A549 (cell line): ENCODE measurements around the gene UGT1A9. TPM values are rescaled to one million over a fixed set of nuclear protein-coding genes. Genes with fewer than 3 reads are reported as not detected.

Experiments used
- ATAC-seq, 2 experiments: fragments of 200-7000 bp in 1 of 2; fragments of >200 bp in 1 of 2; cut with Nextera tagmentation in 1 of 2; cut with Tn5 transposase in 1 of 2; 3 replicates each; pipeline versions ENCODE4 v1.8.0 to v1.9.1; 2018 to 2020; ENCODE audit warnings: mild to moderate bottlenecking in 1 of 2, moderate library complexity in 1 of 2
- CTCF ChIA-PET: fragments of 300-600 bp; sonication (Branson Sonifier 250); formaldehyde crosslinking; extraction: SDS; loops from one replicate; lab custom pipeline; 2021; ENCODE audit warnings: antibody characterized with exemption, inconsistent platforms; lab: Yijun Ruan, JAX
- POLR2A ChIA-PET: fragments of 350-600 bp; formaldehyde crosslinking; extraction: SDS; loops from one replicate; lab custom pipeline; 2021; ENCODE audit warnings: antibody characterized with exemption, inconsistent platforms; lab: Yijun Ruan, JAX
- DNase-seq, 2 experiments: peaks; one replicate each; pipeline versions ENCODE4 v3.0.0 to v3.0.0-alpha.2; 2011 to 2016; ENCODE audit warnings: low read depth in 1 of 2, low spot score in 1 of 2
- FAIRE-seq: peaks from 2 replicates; lab custom pipeline; 2011; peaks lifted over from hg19 to GRCh38; lab: Jason Lieb, UNC
- H3K27ac ChIP-seq, 2 experiments: fragments of >200 bp; sonication (Bioruptor Twin); formaldehyde crosslinking; 3 replicates each; pipeline ENCODE4 v1.5.1; 2016 to 2017
- H3K4me1 ChIP-seq: fragments of >200 bp; sonication (Bioruptor Twin); formaldehyde crosslinking; 3 replicates; pipeline ENCODE4 v1.6.1; 2016
- H3K4me2 ChIP-seq: fragments of >200 bp; sonication (Bioruptor Twin); formaldehyde crosslinking; 3 replicates; pipeline ENCODE4 v1.6.1; 2016
- H3K4me3 ChIP-seq: fragments of >200 bp; sonication (Bioruptor Twin); formaldehyde crosslinking; 3 replicates; pipeline ENCODE4 v1.5.1; 2016
- H3K9me3 ChIP-seq: fragments of >200 bp; sonication (Bioruptor Twin); formaldehyde crosslinking; 3 replicates; pipeline ENCODE4 v1.6.1; 2016
- BHLHE40 ChIP-seq: IDR thresholded peaks from 2 replicates; pipeline ENCODE4 v1.6.1; 2012; ENCODE audit warnings: low read depth, low read length, inconsistent platforms
- CBX8 ChIP-seq: fragments of 200-600 bp; sonication (generic); IDR thresholded peaks from 2 replicates; pipeline ENCODE4 v1.6.1; 2016
- CHD2 ChIP-seq: fragments of 150-350 bp; IDR thresholded peaks from 2 replicates; pipeline ENCODE4 v1.6.1; 2014; ENCODE audit warnings: low read length; ENCODE audit not compliant: partially characterized antibody
- EHF ChIP-seq: fragments of 250-450 bp; sonication (Bioruptor Pico); IDR thresholded peaks from 2 replicates; pipeline ENCODE4 v1.5.0; 2020; ENCODE audit warnings: mild to moderate bottlenecking
- EHMT2 ChIP-seq: fragments of 200-600 bp; sonication (generic); IDR thresholded peaks from 2 replicates; pipeline ENCODE4 v1.6.1; 2016; ENCODE audit warnings: antibody characterized with exemption, low read depth, mild to moderate bottlenecking, moderate library complexity
- FOSL2 ChIP-seq, 2 experiments: fragments of 450-650 bp in 1 of 2; fragments of >200 bp in 1 of 2; sonication (Bioruptor Twin) in 1 of 2; formaldehyde crosslinking; IDR thresholded peaks; 2 replicates each; pipeline versions ENCODE4 v1.5.0 to v1.6.1; 2016 to 2020; ENCODE audit warnings: mild to moderate bottlenecking in 1 of 2, moderate library complexity in 1 of 2
- GATA3 ChIP-seq: IDR thresholded peaks from 2 replicates; pipeline ENCODE4 v1.6.1; 2012; ENCODE audit warnings: borderline replicate concordance
- HDAC2 ChIP-seq: fragments of 200-600 bp; sonication (generic); IDR thresholded peaks from 2 replicates; pipeline ENCODE4 v1.6.1; 2016
- HOXB13 ChIP-seq: fragments of 250-450 bp; sonication (Bioruptor Pico); IDR thresholded peaks from 2 replicates; pipeline ENCODE4 v1.5.0; 2020; ENCODE audit warnings: low read depth, mild to moderate bottlenecking, moderate library complexity
- HOXB5 ChIP-seq: fragments of 250-450 bp; sonication (Bioruptor Pico); IDR thresholded peaks from 2 replicates; pipeline ENCODE4 v1.5.0; 2020; ENCODE audit warnings: mild to moderate bottlenecking, moderate library complexity
- JUN ChIP-seq, 2 experiments: fragments of >200 bp; sonication (Bioruptor Twin); formaldehyde crosslinking; IDR thresholded peaks; 2 replicates in 1 of 2; 3 replicates in 1 of 2; pipeline ENCODE4 v1.6.1; 2016 to 2017
- MAFK ChIP-seq: fragments of 450-650 bp; IDR thresholded peaks from 2 replicates; pipeline ENCODE4 v1.6.1; 2014; ENCODE audit not compliant: partially characterized antibody
- MAZ ChIP-seq: fragments of 150-350 bp; IDR thresholded peaks from 2 replicates; pipeline ENCODE4 v1.6.1; 2014; ENCODE audit warnings: antibody characterized with exemption, low read depth, low read length, borderline replicate concordance
- PHF8 ChIP-seq: fragments of 200-600 bp; sonication (generic); IDR thresholded peaks from 2 replicates; pipeline ENCODE4 v1.6.1; 2016; ENCODE audit warnings: low read depth, mild to moderate bottlenecking, antibody characterized with exemption, moderate library complexity, borderline replicate concordance
- RCOR1 ChIP-seq: fragments of 150-350 bp; IDR thresholded peaks from 2 replicates; pipeline ENCODE4 v1.6.1; 2014; ENCODE audit warnings: antibody characterized with exemption, low read length, low read depth
- RFX5 ChIP-seq: fragments of 450-650 bp; IDR thresholded peaks from 2 replicates; pipeline ENCODE4 v1.7.1; 2014; ENCODE audit warnings: antibody characterized with exemption, mild to moderate bottlenecking, moderate library complexity
- SMC3 ChIP-seq: fragments of >200 bp; sonication (Bioruptor Twin); formaldehyde crosslinking; IDR thresholded peaks from 3 replicates; pipeline ENCODE4 v1.6.1; 2018; ENCODE audit warnings: inconsistent platforms
- SREBF2 ChIP-seq: fragments of 450-650 bp; IDR thresholded peaks from 2 replicates; pipeline ENCODE4 v1.6.1; 2014; ENCODE audit warnings: mild to moderate bottlenecking, moderate library complexity
- TP53 ChIP-seq: fragments of 250-450 bp; sonication (Bioruptor Pico); IDR thresholded peaks from 2 replicates; pipeline ENCODE4 v1.5.0; 2021; ENCODE audit warnings: mild to moderate bottlenecking, moderate library complexity
- ZSCAN20 ChIP-seq: fragments of 250-450 bp; sonication (Bioruptor Pico); IDR thresholded peaks from 2 replicates; pipeline ENCODE4 v1.8.0; 2022; ENCODE audit warnings: mild to moderate bottlenecking, moderate library complexity
- WGBS: methylation state at CpG from one replicate; pipeline ENCODE4 v1.1.6; 2017; ENCODE audit errors: missing lambda C conversion rate; 5-methylcytosine and 5-hydroxymethylcytosine counted together
- polyA plus RNA-seq, 4 experiments: library from polyadenylated mRNA; depleted of rRNA in 3 of 4; stranded (reverse); fragments of >200 nt; fragmentation: RNase III in 1 of 4; extraction: RNeasy Plus Mini Kit Qiagen cat#74134 plus additional on column Dnase treatment in 1 of 4; gene quantifications; 2 replicates in 3 of 4; 3 replicates in 1 of 4; pipeline ENCODE4 v1.2.3, GENCODE V29; 2011 to 2017
- TF ChIP-seq, protein P1 (sequence below): fragments of 150-350 bp; IDR thresholded peaks from 2 replicates; pipeline ENCODE4 v1.6.1; 2014; ENCODE audit warnings: low read depth, mild to moderate bottlenecking, low read length
- TF ChIP-seq, protein P2 (sequence below): fragments of 200-600 bp; sonication (generic); IDR thresholded peaks from 2 replicates; pipeline ENCODE4 v1.6.1; 2016; ENCODE audit warnings: antibody characterized with exemption, mild to moderate bottlenecking, moderate library complexity
- TF ChIP-seq, protein P3 (sequence below): fragments of 250-450 bp; sonication (Bioruptor Pico); IDR thresholded peaks from 2 replicates; pipeline ENCODE4 v1.5.0; 2020; ENCODE audit warnings: low read depth, mild to moderate bottlenecking, moderate library complexity
- TF ChIP-seq, protein P4 (sequence below): fragments of 250-450 bp; sonication (Bioruptor Pico); IDR thresholded peaks from 2 replicates; pipeline ENCODE4 v1.5.0; 2021; ENCODE audit warnings: mild to moderate bottlenecking, moderate library complexity, borderline replicate concordance
- TF ChIP-seq, protein P5 (sequence below): IDR thresholded peaks from 2 replicates; pipeline ENCODE4 v1.6.1; 2012; ENCODE audit warnings: low read depth, borderline replicate concordance

Gene UGT1A9
- polyA plus RNA-seq, 2 of the 4 experiments (the other 2 are of a cell fraction): 11.0 to 13.1 TPM

DNA sequence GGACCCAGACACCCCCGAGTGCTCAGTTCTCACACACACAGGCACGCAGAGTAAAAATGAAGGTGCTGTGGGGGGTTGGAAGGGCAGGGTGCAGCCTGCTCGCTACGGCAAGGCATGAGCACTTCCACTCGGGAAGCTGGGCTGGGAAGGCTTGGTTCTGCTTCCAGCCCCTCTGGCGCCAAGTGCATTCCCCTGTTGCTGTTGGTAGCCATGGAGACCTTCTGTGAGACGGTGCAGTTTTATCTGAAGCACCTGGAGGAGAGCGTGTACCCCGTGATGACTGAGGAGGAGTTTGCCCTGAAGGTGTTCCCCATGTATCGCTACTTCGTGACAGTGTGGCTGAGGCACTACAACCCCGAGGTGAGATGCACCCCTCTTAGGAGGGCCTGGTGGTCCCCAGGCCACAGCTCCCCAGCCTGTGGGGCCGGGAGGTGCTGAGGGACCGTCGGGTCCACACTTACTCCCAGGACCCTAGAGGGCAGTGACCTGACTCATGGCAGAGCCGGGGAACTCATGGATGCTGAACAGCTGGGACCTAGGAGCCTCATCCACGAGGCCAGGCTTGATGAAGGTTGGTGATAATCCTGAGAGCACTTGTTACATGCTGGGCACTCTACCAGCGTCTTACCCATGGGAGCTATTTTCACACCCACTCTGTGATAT lies 121.9 kb downstream of the UGT1A9 start:
- Histone ChIP-seq H3K27ac (peak overlapping the region in 1 of 2 experiments; percentile 13; a peak in 2 of 6 replicates), H3K4me1 (no peaks in the 10 kb centered on the region), H3K4me3 (no peak overlapping the region), H3K9me3 (no peaks in the 10 kb centered on the region), H3K4me2 (no peak overlapping the region)
- 83% methylated on average over 13 of the region's 18 CpGs for WGBS
- ATAC-seq (no peak), DNase-seq (no peak), FAIRE-seq (no peak)
- ChIA-PET POLR2A (no interaction called here), CTCF (interaction anchor here (0.5 to 1.6 kb wide), 3 partner anchors 23 to 44 kb away, joined by 3 read pairs; no protein-coding TSS in a partner anchor)
- TF ChIP-seq CBX8: no peak
- no peak for TF ChIP-seq SREBF2
- no peak for TF ChIP-seq MAZ
- TF ChIP-seq, protein P1, sequence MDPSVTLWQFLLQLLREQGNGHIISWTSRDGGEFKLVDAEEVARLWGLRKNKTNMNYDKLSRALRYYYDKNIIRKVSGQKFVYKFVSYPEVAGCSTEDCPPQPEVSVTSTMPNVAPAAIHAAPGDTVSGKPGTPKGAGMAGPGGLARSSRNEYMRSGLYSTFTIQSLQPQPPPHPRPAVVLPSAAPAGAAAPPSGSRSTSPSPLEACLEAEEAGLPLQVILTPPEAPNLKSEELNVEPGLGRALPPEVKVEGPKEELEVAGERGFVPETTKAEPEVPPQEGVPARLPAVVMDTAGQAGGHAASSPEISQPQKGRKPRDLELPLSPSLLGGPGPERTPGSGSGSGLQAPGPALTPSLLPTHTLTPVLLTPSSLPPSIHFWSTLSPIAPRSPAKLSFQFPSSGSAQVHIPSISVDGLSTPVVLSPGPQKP: no peak
- no peak for TF ChIP-seq FOSL2 (IDR thresholded peaks at IDR 0.05)
- TF ChIP-seq FOSL2 (CRISPR knock-in tag; IDR thresholded peaks at IDR 0.05): no peak
- TF ChIP-seq, protein P2, sequence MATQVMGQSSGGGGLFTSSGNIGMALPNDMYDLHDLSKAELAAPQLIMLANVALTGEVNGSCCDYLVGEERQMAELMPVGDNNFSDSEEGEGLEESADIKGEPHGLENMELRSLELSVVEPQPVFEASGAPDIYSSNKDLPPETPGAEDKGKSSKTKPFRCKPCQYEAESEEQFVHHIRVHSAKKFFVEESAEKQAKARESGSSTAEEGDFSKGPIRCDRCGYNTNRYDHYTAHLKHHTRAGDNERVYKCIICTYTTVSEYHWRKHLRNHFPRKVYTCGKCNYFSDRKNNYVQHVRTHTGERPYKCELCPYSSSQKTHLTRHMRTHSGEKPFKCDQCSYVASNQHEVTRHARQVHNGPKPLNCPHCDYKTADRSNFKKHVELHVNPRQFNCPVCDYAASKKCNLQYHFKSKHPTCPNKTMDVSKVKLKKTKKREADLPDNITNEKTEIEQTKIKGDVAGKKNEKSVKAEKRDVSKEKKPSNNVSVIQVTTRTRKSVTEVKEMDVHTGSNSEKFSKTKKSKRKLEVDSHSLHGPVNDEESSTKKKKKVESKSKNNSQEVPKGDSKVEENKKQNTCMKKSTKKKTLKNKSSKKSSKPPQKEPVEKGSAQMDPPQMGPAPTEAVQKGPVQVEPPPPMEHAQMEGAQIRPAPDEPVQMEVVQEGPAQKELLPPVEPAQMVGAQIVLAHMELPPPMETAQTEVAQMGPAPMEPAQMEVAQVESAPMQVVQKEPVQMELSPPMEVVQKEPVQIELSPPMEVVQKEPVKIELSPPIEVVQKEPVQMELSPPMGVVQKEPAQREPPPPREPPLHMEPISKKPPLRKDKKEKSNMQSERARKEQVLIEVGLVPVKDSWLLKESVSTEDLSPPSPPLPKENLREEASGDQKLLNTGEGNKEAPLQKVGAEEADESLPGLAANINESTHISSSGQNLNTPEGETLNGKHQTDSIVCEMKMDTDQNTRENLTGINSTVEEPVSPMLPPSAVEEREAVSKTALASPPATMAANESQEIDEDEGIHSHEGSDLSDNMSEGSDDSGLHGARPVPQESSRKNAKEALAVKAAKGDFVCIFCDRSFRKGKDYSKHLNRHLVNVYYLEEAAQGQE: no peak
- no peak for TF ChIP-seq CHD2
- no peak for TF ChIP-seq PHF8
- TF ChIP-seq, protein P3, sequence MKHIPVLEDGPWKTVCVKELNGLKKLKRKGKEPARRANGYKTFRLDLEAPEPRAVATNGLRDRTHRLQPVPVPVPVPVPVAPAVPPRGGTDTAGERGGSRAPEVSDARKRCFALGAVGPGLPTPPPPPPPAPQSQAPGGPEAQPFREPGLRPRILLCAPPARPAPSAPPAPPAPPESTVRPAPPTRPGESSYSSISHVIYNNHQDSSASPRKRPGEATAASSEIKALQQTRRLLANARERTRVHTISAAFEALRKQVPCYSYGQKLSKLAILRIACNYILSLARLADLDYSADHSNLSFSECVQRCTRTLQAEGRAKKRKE (CRISPR knock-in tag): no peak
- no peak for TF ChIP-seq HOXB13 (CRISPR knock-in tag)
- TF ChIP-seq EHMT2: no peak
- no peak for TF ChIP-seq HOXB5

DNA sequence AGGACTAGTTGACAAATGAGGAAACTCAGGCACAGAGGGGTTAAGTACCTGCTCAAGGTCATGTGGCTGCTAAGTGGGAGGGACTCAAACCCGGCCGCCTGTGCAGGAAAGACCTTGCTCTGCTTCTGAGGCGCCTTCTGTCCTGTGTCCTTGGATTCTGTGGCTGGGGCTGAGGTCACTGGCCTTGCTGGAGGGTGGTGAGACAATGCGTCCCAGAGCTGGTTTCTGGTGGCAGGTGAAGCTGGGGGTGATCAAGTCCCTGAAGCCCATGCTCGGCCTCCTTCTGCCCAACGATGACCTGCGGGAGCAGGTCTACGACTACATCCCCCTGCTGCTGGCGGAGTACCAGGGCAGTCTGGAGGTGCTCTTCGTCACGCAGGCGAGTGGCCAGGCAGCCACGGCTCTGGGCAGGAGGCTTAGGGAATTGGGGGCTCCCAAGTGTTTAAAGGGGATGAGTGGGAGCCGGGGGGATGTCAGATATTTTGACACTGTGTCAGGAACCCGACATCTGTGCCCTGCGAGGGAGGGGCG lies 122.5 kb downstream of the UGT1A9 start:
- TF ChIP-seq RFX5 (no peak), TP53 (no peak), JUN (IDR thresholded peaks at IDR 0.05) (no peak), GATA3 (no peak), SMC3 (no peak), CHD2 (no peak), BHLHE40 (no peak), MAFK (no peak), ZSCAN20 (no peak), HDAC2 (no peak), RCOR1 (no peak), EHF (CRISPR knock-in tag) (no peak)
- TF ChIP-seq, protein P1: no peak
- TF ChIP-seq, protein P4, sequence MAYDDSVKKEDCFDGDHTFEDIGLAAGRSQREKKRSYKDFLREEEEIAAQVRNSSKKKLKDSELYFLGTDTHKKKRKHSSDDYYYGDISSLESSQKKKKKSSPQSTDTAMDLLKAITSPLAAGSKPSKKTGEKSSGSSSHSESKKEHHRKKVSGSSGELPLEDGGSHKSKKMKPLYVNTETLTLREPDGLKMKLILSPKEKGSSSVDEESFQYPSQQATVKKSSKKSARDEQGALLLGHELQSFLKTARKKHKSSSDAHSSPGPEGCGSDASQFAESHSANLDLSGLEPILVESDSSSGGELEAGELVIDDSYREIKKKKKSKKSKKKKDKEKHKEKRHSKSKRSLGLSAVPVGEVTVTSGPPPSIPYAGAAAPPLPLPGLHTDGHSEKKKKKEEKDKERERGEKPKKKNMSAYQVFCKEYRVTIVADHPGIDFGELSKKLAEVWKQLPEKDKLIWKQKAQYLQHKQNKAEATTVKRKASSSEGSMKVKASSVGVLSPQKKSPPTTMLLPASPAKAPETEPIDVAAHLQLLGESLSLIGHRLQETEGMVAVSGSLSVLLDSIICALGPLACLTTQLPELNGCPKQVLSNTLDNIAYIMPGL (CRISPR knock-in tag): no peak
- TF ChIP-seq, protein P5, sequence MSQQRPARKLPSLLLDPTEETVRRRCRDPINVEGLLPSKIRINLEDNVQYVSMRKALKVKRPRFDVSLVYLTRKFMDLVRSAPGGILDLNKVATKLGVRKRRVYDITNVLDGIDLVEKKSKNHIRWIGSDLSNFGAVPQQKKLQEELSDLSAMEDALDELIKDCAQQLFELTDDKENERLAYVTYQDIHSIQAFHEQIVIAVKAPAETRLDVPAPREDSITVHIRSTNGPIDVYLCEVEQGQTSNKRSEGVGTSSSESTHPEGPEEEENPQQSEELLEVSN: no peak
- DNase-seq: no peak
- H3K4me3 ChIP-seq: no peak overlapping the region
- peak overlapping the region in 1 of 2 experiments; percentile 22; a peak in 1 of 6 replicates for H3K27ac ChIP-seq
- no peak for ATAC-seq
- ChIA-PET POLR2A (no interaction called here), CTCF (interaction anchor here (0.5 to 1.6 kb wide), 4 partner anchors 22 to 56 kb away, joined by 3 read pairs; no protein-coding TSS in a partner anchor)
- 80% methylated on average over 8 of the region's 17 CpGs for WGBS
- no peaks in the 10 kb centered on the region for H3K4me1 ChIP-seq
- no peaks in the 10 kb centered on the region for H3K9me3 ChIP-seq
- no peak overlapping the region for H3K4me2 ChIP-seq
- FAIRE-seq: no peak
